ENCODE measurements around the gene FPGS. TPM values are rescaled to one million over a fixed set of nuclear protein-coding genes. Genes with fewer than 3 reads are reported as not detected.
"Not testable (repeated sequence)": the region's sequence is repeated elsewhere in the genome, so short reads cannot be mapped to it uniquely, and the experiment has no call there.

FPGS gene
- total RNA-seq, 1 donor from 2014 or later, result 50.8 TPM

GRCh38 chr9:127779136-127779981 is 23.3 kb upstream of the FPGS start:
- DNase-seq (ENCODE audit: low spot score), result no peak
- Mint-ChIP-seq H3K27me3 (ENCODE audit: low read depth) (no peaks in the 10 kb centered on the region), H3K36me3 (ENCODE audit: low read depth) (no peaks in the 10 kb centered on the region), H3K4me1 (ENCODE audit: low read depth) (peaks cover 10% of the 10 kb centered on the region), H3K9me3 (ENCODE audit: low read depth) (no peaks in the 10 kb centered on the region), H3K27ac (ENCODE audit: unreplicated experiment) (peak overlapping the region; percentile 75), H3K4me3 (ENCODE audit: unreplicated experiment) (no peak overlapping the region)
- TF ChIP-seq, protein P1, sequence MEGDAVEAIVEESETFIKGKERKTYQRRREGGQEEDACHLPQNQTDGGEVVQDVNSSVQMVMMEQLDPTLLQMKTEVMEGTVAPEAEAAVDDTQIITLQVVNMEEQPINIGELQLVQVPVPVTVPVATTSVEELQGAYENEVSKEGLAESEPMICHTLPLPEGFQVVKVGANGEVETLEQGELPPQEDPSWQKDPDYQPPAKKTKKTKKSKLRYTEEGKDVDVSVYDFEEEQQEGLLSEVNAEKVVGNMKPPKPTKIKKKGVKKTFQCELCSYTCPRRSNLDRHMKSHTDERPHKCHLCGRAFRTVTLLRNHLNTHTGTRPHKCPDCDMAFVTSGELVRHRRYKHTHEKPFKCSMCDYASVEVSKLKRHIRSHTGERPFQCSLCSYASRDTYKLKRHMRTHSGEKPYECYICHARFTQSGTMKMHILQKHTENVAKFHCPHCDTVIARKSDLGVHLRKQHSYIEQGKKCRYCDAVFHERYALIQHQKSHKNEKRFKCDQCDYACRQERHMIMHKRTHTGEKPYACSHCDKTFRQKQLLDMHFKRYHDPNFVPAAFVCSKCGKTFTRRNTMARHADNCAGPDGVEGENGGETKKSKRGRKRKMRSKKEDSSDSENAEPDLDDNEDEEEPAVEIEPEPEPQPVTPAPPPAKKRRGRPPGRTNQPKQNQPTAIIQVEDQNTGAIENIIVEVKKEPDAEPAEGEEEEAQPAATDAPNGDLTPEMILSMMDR (IDR thresholded peaks at IDR 0.05), result no peak

DNA sequence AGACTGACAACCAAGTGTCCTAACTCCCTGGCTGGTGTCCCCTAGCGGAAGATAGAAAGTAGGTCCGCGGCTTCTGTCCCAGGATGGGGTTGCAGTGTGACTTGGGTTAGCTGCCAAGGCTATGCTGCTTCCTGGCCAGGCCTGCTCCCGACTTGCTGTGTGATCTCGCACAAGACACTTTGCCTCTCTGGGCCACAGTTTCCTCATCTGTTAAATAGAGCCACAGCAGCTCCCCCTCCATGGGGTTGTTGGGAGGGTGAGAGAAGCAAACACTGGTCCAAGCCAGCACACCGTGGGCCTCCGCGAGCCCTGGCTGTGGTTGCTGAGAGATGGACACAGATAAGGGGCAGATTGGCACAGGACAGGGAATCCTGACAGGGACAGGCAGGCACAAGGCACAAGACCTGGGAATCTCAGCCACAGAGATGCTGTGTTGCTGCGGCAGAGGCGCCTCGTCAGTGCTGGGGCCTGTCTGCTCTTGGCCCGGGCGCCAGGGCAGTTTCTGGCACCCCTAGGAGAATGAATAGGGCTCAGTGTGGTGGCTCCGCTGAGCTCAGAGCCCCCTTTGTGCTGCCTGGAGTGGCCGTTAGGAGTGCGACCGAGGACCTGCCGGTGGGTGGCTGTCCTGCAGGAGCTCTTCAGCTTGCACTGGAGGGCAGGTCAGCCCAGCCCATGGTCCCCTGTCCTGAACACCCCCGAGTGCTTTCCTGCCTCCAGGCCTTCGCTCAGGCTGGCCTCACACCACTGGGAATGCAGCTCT is 22.4 kb upstream of the FPGS start:
- no peak for DNase-seq (ENCODE audit: low spot score)
- TF ChIP-seq, protein P1 (IDR thresholded peaks at IDR 0.05), result no peak

GRCh38 chr9:127780909-127781308 is 21.8 kb upstream of the FPGS start:
- H3K36me3 Mint-ChIP-seq (ENCODE audit: low read depth); H3K4me3 Mint-ChIP-seq (ENCODE audit: unreplicated experiment); H3K27me3 Mint-ChIP-seq (ENCODE audit: low read depth); H3K27ac Mint-ChIP-seq (ENCODE audit: unreplicated experiment); DNase-seq (ENCODE audit: low spot score); H3K4me1 Mint-ChIP-seq (ENCODE audit: low read depth); H3K9me3 Mint-ChIP-seq (ENCODE audit: low read depth): not testable (repeated sequence)

More for the DNA sequence above, 22.4 kb upstream of the FPGS start:
- H3K36me3 Mint-ChIP-seq (ENCODE audit: low read depth), result no peaks in the 10 kb centered on the region
- no peaks in the 10 kb centered on the region for H3K9me3 Mint-ChIP-seq (ENCODE audit: low read depth)
- no peak overlapping the region for H3K27ac Mint-ChIP-seq (ENCODE audit: unreplicated experiment)
- no peak overlapping the region for H3K4me3 Mint-ChIP-seq (ENCODE audit: unreplicated experiment)
- H3K27me3 Mint-ChIP-seq (ENCODE audit: low read depth), result no peaks in the 10 kb centered on the region
- peaks cover 10% of the 10 kb centered on the region for H3K4me1 Mint-ChIP-seq (ENCODE audit: low read depth)

DNA sequence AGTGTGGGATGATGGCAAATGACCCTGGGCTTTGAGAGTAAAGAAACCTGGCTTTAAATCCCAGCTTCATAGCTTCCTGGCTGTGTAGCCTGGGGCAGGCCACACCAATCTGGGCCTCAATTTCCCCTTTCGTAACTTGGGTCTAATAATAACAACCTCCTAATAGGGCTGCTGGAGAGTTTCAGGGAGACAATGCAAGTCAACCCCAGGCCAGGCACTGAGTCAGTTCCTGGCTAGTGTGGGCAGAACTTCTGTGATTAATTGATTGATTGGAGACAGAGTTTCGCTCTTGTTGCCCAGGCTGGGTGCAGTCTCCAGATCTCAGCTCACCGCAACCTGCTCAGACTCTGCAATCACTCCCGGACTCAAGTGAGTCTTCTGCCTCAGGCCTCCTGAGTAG is 20.9 kb upstream of the FPGS start:
- no peak overlapping the region for H3K27ac Mint-ChIP-seq (ENCODE audit: unreplicated experiment)
- TF ChIP-seq, protein P1 (IDR thresholded peaks at IDR 0.05), result no peak
- peaks cover 4% of the 10 kb centered on the region for H3K36me3 Mint-ChIP-seq (ENCODE audit: low read depth)
- H3K4me3 Mint-ChIP-seq (ENCODE audit: unreplicated experiment), result no peak overlapping the region
- no peaks in the 10 kb centered on the region for H3K27me3 Mint-ChIP-seq (ENCODE audit: low read depth)
- H3K4me1 Mint-ChIP-seq (ENCODE audit: low read depth), result peaks cover 13% of the 10 kb centered on the region
- DNase-seq (ENCODE audit: low spot score), result no peak
- H3K9me3 Mint-ChIP-seq (ENCODE audit: low read depth), result no peaks in the 10 kb centered on the region

DNA sequence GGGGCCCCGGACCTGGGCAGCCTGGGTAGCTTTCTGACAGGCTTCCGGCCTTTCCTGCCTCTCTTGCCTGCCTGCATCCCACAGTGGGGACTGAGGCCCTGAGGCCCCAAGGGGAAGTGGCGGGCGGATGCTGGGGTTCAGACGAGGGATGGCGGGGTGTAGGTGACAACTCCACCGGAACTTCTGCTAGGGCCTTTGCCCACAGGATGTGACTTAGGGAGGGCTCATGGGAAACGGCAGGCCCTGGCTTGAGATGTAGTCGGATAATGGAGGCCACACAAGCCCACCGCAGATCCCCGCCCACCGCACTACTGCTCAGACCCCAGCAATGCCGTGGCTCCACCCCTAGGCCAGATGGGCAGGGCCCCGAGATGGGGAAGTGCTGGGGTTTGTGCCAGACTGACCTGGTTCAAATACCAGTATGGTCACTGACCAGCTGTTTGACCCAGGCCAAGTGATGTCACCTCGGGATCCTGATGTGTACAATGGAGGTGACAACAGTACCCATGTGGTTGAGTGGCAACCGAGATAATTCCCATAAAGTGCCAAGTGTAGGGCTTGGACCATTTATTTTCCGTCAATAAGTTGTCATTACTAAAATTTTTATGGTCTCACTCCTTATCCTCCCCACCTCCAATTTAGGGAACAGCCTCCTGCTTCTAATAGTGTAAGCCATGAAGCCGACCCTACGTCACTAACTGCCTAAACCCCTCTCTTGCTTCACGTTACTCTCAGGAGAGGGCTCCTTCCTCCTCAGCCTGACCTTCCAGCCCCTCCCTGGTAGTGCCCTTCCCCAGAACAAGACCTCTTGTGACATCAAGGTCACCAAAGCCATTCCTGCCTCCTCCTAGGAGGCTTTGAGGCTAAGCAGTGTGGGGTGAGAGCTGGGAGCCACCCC is 19.3 kb upstream of the FPGS start:
- no peak for DNase-seq (ENCODE audit: low spot score)
- peaks cover 11% of the 10 kb centered on the region for H3K36me3 Mint-ChIP-seq (ENCODE audit: low read depth)
- peaks cover 20% of the 10 kb centered on the region for H3K4me1 Mint-ChIP-seq (ENCODE audit: low read depth)
- no peaks in the 10 kb centered on the region for H3K9me3 Mint-ChIP-seq (ENCODE audit: low read depth)
- no peak overlapping the region for H3K4me3 Mint-ChIP-seq (ENCODE audit: unreplicated experiment)
- no peak overlapping the region for H3K27ac Mint-ChIP-seq (ENCODE audit: unreplicated experiment)
- H3K27me3 Mint-ChIP-seq (ENCODE audit: low read depth), result no peaks in the 10 kb centered on the region
- TF ChIP-seq, protein P1 (IDR thresholded peaks at IDR 0.05), result no peak

All from chondrocyte (in vitro differentiated cells).